AG04449 (cell line): ENCODE data around the gene BMP15.

Source experiments
- CTCF ChIA-PET: fragments of 350-600 bp; formaldehyde crosslinking; extraction: SDS; loops from one replicate; lab custom pipeline; 2021; ENCODE audit warnings: antibody characterized with exemption; lab: Yijun Ruan, JAX
- POLR2A ChIA-PET: fragments of 400-600, 350-600 bp; formaldehyde crosslinking; extraction: SDS; loops from one replicate; lab custom pipeline; 2020; ENCODE audit warnings: antibody characterized with exemption, inconsistent platforms; lab: Yijun Ruan, JAX
- DNase-seq: peaks from one replicate; pipeline ENCODE4 v3.0.0-alpha.2; 2010; ENCODE audit warnings: low read depth, low spot score
- H3K4me3 ChIP-seq: 2 replicates; pipeline ENCODE4 v1.5.1; 2011; ENCODE audit warnings: low read depth, mild to moderate bottlenecking, control low read depth, low read length
- TF ChIP-seq, protein P1 (sequence below): IDR thresholded peaks from one replicate; pipeline ENCODE4 v1.5.1; 2011; ENCODE audit warnings: mild to moderate bottlenecking, moderate library complexity, low read length, control low read depth, inconsistent platforms; ENCODE audit not compliant: insufficient read depth; ENCODE audit errors: missing control alignments

BMP15 gene

DNA sequence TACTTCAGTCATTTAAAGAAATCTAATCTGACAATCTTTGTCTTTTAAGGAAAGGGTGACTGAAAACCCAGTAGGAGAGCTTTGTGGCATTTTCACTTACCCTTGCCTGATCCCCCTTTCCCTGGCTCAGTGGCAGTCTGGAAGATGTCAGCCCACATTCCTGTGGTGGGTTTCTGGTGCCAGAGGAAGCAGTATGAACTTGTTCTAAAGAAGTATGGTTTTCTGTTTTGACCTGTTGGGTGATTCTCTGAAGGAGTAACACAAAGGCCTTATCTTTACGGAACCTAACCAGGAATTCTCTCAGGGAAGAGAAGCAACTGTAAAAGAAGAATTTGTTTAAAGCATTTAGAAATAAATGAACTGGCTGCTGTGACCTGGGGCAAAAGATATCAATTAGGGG, 41.9 kb downstream of the BMP15 start:
- TF ChIP-seq, protein P1, sequence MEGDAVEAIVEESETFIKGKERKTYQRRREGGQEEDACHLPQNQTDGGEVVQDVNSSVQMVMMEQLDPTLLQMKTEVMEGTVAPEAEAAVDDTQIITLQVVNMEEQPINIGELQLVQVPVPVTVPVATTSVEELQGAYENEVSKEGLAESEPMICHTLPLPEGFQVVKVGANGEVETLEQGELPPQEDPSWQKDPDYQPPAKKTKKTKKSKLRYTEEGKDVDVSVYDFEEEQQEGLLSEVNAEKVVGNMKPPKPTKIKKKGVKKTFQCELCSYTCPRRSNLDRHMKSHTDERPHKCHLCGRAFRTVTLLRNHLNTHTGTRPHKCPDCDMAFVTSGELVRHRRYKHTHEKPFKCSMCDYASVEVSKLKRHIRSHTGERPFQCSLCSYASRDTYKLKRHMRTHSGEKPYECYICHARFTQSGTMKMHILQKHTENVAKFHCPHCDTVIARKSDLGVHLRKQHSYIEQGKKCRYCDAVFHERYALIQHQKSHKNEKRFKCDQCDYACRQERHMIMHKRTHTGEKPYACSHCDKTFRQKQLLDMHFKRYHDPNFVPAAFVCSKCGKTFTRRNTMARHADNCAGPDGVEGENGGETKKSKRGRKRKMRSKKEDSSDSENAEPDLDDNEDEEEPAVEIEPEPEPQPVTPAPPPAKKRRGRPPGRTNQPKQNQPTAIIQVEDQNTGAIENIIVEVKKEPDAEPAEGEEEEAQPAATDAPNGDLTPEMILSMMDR, result no peak
- ChIA-PET CTCF (no interaction called here), POLR2A (no interaction called here)
- DNase-seq, result no peak
- no peak overlapping the region for H3K4me3 ChIP-seq

DNA sequence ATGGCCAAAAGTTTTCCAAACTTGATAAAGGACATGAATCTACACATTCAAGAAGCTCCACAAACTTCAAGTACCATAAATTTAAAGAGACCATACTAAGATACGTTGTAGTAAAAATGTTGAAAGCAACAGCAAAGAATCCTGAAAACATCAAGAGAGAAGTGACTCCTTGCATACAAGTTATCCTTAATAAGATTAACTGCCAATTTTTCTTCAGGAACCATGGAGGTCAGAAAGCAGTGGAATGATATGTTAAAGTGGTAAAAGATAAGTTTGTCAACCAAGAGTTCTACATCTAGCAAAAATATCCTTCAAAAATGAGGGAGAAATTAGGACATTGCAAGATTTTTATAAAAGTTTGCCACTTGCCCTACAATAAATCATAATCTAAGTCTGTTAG, 43.3 kb downstream of the BMP15 start:
- ChIA-PET POLR2A (no interaction called here), CTCF (no interaction called here)
- no peak overlapping the region for H3K4me3 ChIP-seq
- TF ChIP-seq, protein P1, result no peak
- DNase-seq, result no peak

DNA sequence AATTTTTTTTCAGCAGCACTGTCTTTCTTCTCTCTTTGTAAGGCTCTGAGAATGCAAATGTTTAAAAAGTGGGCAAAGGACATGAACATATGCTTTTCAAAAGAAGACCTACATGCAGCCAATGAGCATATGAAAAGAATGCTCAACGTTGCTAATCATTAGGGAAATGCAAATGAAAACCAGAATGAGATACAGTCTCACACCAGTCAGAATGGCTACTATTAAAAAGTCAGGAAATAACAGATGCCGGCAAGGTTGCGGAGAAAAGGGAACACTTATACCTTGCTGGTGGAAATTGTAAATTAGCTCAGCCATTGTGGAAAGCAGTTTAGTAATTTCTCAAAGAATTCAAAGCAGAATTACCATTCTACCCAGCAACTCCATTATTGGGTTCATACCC, 51.6 kb downstream of the BMP15 start:
- TF ChIP-seq, protein P1, result no peak
- ChIA-PET CTCF (no interaction called here), POLR2A (no interaction called here)
- no peak overlapping the region for H3K4me3 ChIP-seq
- no peak for DNase-seq

DNA sequence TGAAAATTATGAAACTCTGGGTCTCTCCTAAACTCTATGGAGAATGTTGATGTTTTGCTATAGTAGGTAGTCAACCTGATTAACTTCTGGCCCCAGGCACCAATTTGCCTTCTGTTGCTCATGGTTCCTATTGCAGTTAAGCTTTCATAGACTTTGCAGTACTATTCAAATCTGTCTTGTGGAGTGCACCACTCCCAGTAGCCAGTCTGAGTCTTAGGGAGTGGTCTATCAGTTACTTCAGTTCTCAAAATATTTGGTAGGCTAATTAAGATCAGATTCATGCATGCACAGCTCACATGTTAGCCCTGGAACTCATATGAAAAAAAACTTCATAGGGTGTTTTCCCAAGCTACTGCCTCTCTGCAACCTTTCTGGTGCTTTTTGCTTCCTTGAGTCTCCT, 53.3 kb downstream of the BMP15 start:
- no peak for DNase-seq
- H3K4me3 ChIP-seq, result no peak overlapping the region
- POLR2A ChIA-PET, result no interaction called here
- TF ChIP-seq, protein P1, result no peak
- CTCF ChIA-PET, result no interaction called here
